HG03457 (cell line): ENCODE data around the gene ITGB2.

Experiments used
- ATAC-seq: cut with Tn5 transposase; IDR thresholded peaks from one replicate; pipeline ENCODE4 v1.9.1; 2021; ENCODE audit warnings: moderate number of reproducible peaks; ENCODE audit not compliant: unreplicated experiment

The ITGB2 gene

GRCh38 chr21:44871576-44872269 lies 49.0 kb downstream of the ITGB2 start:
- ATAC-seq, result no peak

- ATAC-seq, result no peak
These were observed 49.8 kb downstream of the ITGB2 start for GRCh38 chr21:44870748-44871495.

GRCh38 chr21:44869781-44870747 lies 50.6 kb downstream of the ITGB2 start:
- ATAC-seq, result no peak

DNA sequence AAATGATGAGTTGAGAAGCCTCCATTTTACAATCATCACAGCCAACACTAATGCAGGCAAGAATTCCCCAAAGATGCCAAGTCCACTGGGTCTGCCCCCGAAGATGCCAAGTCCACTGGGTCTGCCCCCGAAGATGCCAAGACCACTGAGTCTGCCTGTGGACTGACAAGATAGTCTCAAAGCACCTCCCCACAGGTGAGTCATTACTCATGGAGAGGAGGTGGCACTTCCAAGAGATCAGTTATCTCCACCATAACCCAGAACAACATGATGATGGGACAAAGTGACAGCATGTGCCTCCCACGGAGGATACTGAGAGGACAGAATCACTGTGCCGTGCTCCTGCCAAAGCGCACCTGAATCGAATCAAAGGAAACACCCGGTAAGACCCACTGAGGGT lies 52.0 kb downstream of the ITGB2 start:
- ATAC-seq, result no peak

- ATAC-seq, result no peak
These were observed 52.5 kb downstream of the ITGB2 start for GRCh38 chr21:44867999-44868700.

GRCh38 chr21:44867464-44867863 lies 53.2 kb downstream of the ITGB2 start:
- no peak for ATAC-seq

DNA sequence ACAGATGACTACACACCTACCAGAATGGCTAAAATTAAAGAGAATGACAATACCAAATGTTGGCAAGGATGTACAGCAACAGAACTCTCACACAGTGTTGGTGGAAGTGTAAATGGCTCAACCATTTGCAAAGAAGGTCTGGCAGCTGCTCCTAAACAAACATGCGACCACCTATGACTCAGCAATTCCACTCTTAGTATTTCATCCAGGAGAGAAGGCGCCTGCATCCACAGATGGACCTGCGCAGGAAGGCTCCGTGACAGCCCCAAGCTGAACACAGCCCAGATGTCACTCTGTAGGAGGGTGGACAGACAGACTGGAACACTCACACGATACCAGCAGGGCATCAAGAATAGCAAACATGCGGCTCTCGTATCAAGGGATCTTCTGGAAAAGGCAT lies 53.9 kb downstream of the ITGB2 start:
- no peak for ATAC-seq

- no peak for ATAC-seq
These were observed 55.0 kb downstream of the ITGB2 start for GRCh38 chr21:44865561-44866280.

DNA sequence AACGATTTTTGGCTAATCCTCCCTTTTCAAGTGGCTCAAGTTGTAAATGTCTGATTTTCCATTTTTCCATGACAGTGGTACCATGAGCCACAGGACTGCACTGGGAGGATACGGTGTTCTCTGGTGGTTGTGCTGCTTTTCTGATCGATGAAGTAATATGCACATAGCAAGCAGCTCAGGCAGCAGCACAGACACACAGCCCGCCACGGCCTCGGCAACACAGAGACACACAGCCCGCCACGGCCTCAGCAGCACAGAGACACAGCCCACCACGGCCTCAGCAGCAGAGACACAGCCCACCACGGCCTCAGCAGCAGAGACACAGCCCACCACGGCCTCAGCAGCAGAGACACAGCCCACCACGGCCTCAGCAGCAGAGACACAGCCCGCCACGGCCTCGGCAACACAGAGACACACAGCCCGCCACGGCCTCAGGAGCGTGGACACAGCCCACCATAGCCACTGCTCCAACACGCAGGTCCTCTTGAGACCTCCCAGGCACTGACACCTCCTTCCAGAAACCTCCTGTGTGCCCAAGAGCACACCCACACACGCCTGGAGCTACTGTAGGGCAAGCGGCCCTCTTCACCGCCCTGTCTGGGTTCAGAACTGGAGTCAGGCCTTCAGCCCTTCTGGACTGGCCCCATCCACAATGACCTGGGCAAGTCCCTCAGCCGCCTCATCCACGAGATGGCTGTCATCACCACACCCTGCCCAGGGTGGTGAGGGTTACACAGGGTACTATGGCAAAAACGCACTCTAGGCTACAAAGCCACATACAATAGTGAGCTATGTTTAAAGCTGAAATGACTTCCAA lies 57.6 kb downstream of the ITGB2 start:
- ATAC-seq, result no peak

- no peak for ATAC-seq
These were observed 61.9 kb downstream of the ITGB2 start for GRCh38 chr21:44858791-44859190.

GRCh38 chr21:44858291-44858690 lies 62.4 kb downstream of the ITGB2 start:
- no peak for ATAC-seq

DNA sequence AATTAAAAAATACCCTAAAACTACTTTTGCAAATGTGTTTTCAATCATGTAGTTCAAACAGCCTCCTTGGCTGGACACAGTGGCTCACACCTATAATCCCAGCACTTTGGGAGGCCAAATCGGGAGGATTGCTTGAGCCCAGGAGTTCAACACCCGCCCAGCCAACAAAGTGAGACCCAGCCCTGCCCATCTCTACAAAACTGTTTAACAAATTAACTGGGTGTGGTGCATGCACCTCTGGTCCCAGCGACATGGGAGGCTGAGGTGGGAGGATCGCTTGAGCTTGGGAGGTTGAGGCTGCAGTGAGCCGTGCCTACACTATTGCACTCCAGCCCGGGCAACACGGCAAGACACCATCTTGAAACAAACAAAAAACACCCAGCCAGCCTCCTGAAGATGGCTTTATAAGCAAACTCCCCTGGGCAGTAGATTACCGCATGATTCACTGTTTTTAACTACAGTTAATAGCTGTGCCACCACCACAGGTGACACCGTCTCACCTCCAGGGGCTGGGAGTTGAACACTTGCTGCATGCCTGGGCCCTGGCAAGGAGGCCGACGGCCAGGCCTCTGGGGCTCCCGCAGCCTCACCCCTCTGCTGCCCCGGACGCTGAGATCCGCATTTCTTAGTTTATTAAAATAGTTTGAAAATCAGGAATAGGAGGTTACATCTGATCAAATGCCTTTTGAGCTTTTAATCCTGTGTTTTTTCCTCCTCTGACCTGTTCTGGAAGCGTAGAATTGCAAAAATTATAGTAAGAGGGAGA lies 63.4 kb downstream of the ITGB2 start:
- ATAC-seq, result no peak

- ATAC-seq, result no peak
These were observed 64.6 kb downstream of the ITGB2 start for GRCh38 chr21:44856131-44856530.

- no peak for ATAC-seq
These were observed 65.1 kb downstream of the ITGB2 start for GRCh38 chr21:44855572-44855971.

GRCh38 chr21:44854664-44855446 lies 65.8 kb downstream of the ITGB2 start:
- no peak for ATAC-seq

DNA sequence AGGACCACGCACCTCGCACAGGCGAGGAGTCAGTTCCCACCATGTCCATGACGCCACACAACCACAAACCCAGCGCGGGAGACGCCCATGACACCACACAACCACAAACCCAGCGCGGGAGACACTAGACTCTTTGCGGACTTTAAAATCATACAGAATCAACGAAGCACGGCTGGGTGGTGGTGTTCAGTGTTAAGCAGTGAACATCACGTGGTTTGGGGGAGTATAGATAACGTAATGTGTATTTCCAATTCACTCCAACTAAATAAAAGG lies 66.4 kb downstream of the ITGB2 start:
- no peak for ATAC-seq

- no peak for ATAC-seq
These were observed 66.9 kb downstream of the ITGB2 start for GRCh38 chr21:44853601-44854390.
